ENCODE measurements around the gene DDX56. TPM values are rescaled to one million over a fixed set of nuclear protein-coding genes. Genes with fewer than 3 reads are reported as not detected.

The DDX56 gene
- total RNA-seq, 2 donors from 2014 or later = 32.2 to 54.1 TPM

DNA sequence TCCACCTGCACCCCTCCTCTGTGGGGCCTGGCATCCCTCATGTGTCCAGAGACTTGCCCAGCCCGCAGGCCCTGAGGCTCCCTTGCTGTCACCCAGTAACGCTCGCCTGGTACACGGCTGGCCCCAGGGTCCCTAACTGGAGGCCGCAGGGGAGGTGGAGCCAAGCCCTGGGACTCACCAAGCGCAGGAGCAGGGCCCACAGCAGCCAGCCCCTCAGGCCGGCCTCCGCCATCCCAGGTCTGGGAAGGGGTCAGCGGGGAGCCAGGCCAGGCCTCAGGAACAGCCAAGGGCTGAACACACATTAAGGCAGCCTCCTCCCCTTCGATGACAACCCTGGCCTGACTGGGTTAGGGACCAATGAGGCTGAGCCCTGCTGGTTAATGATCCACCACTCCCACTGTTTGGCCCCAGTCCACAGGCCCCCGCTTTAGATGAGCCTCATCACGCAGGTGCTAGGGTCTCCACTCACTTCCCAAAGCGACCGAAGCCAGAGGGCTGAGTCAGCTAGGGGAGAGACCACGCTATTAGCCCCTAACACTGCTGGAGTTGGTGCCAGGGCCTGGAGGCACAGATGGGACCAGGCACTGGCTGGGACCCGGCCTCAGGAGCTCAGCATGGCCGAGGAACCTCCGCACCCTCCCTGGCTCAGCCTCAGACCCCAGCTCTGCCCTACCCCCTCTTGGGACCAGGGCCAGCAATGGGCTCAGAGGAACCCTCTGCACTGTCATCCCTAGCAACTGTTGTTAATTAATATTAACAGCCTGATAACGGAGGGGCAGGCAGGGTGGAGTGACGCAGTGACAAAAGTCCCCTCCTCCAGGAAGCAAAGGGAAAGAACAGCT lies 32.5 kb downstream of the DDX56 start, which contains the start of gene NPC1L1:
NPC1L1 (minus strand) TSS at position 303 of the 842 bp plus-strand sequence; CDS start at position 232, 71 bp downstream.
- DNase-seq (peak in 1 of 4 donors; percentile 45), ATAC-seq (peak; percentile 50)
- intact Hi-C loops (cut with DNase I) = no loop called here

GRCh38 chr7:44540592-44541027 lies 33.1 kb downstream of the DDX56 start:
- ATAC-seq = no peak
- WGBS, 2 donors = 82% methylated on average over 5 of the region's 5 CpGs; no CpG with 5 or more reads in 1 of the 2 donors
- TF ChIP-seq POLR2A (IDR thresholded peaks at IDR 0.05) (no peak), CTCF (IDR thresholded peaks at IDR 0.05) (no peak)
- Histone ChIP-seq H3K27me3 (no peaks in the 10 kb centered on the region), H3K9me3 (no peaks in the 10 kb centered on the region), H3K36me3 (replicated peaks in 1 of 2; ENCODE audit: insufficient read depth in 1 of 2, low read depth in 2 of 2) (no peaks in the 10 kb centered on the region), H3K4me1 (no peaks in the 10 kb centered on the region), H3K4me3 (no peak overlapping the region), H3K27ac (no peak overlapping the region)
- intact Hi-C loops (cut with DNase I) = no loop called here
- DNase-seq = no peak

More for the DNA sequence above, 32.5 kb downstream of the DDX56 start, which contains the start of gene NPC1L1:
- no peak for TF ChIP-seq POLR2A (IDR thresholded peaks at IDR 0.05)
- TF ChIP-seq CTCF (IDR thresholded peaks at IDR 0.05) = no peak
- Histone ChIP-seq H3K36me3 (replicated peaks in 1 of 2; ENCODE audit: insufficient read depth in 1 of 2, low read depth in 2 of 2) (no peaks in the 10 kb centered on the region), H3K27ac (no peak within 1 kb of the TSS), H3K27me3 (no peaks in the 10 kb centered on the region), H3K4me3 (no peak within 1 kb of the TSS), H3K4me1 (no peaks in the 10 kb centered on the region), H3K9me3 (no peaks in the 10 kb centered on the region)
- 60% methylated on average over 20 of the region's 20 CpGs; no CpG with 5 or more reads in 1 of the 2 donors for WGBS, 2 donors

- Histone ChIP-seq H3K27ac (no peak overlapping the region), H3K36me3 (replicated peaks in 1 of 2; ENCODE audit: insufficient read depth in 1 of 2, low read depth in 2 of 2) (no peaks in the 10 kb centered on the region), H3K4me3 (no peak overlapping the region), H3K9me3 (no peaks in the 10 kb centered on the region), H3K27me3 (no peaks in the 10 kb centered on the region), H3K4me1 (no peaks in the 10 kb centered on the region)
- no peak for DNase-seq
- TF ChIP-seq POLR2A (IDR thresholded peaks at IDR 0.05) = no peak
- no peak for TF ChIP-seq CTCF (IDR thresholded peaks at IDR 0.05)
- intact Hi-C loops (cut with DNase I) = no loop called here
- 85 to 87% methylated on average over 24 to 27 of the region's 27 CpGs for WGBS, 2 donors
- no peak for ATAC-seq
Measured at GRCh38 chr7:44539669-44540506, 33.8 kb downstream of the DDX56 start.

DNA sequence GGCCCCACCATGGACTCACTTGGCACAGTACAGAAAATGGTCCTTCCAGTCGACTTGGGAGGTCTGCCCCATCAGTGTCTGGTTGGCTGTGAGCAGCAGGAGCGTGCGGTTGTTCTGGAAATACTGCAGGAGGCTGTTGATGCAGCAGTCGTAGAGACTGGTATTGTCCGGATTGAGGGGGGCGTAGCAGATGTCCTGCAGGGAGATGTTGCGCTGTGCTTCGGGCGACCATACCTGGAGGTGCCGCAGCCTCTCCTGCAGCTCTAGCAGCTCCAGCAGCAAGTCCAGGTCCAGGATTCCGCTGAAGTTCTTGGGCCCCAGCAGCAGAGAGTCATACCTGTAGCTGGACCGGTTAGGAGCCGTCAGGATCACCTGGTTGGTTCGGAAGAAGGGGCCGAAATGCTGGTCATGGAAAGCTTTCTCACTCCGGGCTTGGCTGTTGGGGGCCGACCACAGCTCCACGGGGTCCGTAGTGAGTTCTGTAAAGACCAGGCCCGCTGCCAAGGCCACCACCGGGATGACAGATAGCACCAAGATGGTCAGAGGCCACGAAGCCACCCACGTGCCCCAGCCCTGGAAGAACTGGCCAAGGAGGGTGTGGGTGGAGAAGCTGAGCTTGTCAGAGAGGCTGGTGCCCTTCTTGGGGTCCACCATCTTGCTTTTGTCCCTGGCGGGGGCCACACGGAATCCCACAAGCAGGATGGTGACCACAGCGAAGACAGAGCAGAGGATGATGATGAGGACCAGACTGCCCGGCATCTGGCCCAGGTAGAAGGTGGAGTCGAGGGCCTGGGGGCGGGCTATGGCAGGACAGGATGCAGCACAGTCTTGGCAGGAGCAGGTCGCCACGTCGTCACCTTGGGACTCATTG lies 34.7 kb downstream of the DDX56 start:
- Histone ChIP-seq H3K27ac (no peak overlapping the region), H3K9me3 (no peaks in the 10 kb centered on the region), H3K4me1 (no peaks in the 10 kb centered on the region), H3K27me3 (no peaks in the 10 kb centered on the region), H3K4me3 (no peak overlapping the region), H3K36me3 (replicated peaks in 1 of 2; ENCODE audit: insufficient read depth in 1 of 2, low read depth in 2 of 2) (no peaks in the 10 kb centered on the region)
- 83 to 87% methylated on average over 25 to 31 of the region's 32 CpGs for WGBS, 2 donors
- ATAC-seq (no peak), DNase-seq (no peak)
- intact Hi-C loops (cut with DNase I) = no loop called here
- TF ChIP-seq CTCF (IDR thresholded peaks at IDR 0.05) (no peak), POLR2A (IDR thresholded peaks at IDR 0.05) (no peak)
